Spleen (tissue), 13 donors: ENCODE results near the gene HEATR1. TPM values are rescaled to one million over a fixed set of nuclear protein-coding genes. Genes with fewer than 3 reads are reported as not detected.

Experiments used
- DNase-seq: peaks from one replicate; pipeline ENCODE4 v3.0.0-alpha.2; 2020
- H3K27ac ChIP-seq, 8 donors: fragments of 200-600 bp; sonication (generic) in 7 of 8; 1 replicate in 4 of 8; 2 replicates in 4 of 8; pipeline versions ENCODE4 v1.5.0 to v1.8.0; 2016 to 2021; ENCODE audit warnings: inconsistent platforms in 4 of 8, mild to moderate bottlenecking in 4 of 8, moderate library complexity in 1 of 8
- H3K27me3 ChIP-seq, 7 donors: fragments of 200-600 bp; sonication (generic) in 6 of 7; replicated peaks in 1 of 7; 1 replicate in 4 of 7; 2 replicates in 3 of 7; pipeline versions ENCODE4 v1.5.0 to v1.8.0; 2016 to 2021; ENCODE audit warnings: inconsistent platforms in 3 of 7, mild to moderate bottlenecking in 1 of 7
- H3K36me3 ChIP-seq, 6 donors: fragments of 200-600 bp; sonication (generic) in 5 of 6; 1 replicate in 4 of 6; 2 replicates in 2 of 6; pipeline versions ENCODE4 v1.5.0 to v1.8.0; 2016 to 2021; ENCODE audit warnings: inconsistent platforms in 2 of 6
- H3K4me1 ChIP-seq, 6 donors: fragments of 200-600 bp; sonication (generic) in 5 of 6; 1 replicate in 3 of 6; 2 replicates in 3 of 6; pipeline versions ENCODE4 v1.5.0 to v1.8.0; 2016 to 2021; ENCODE audit warnings: inconsistent platforms in 3 of 6
- H3K4me3 ChIP-seq, 8 donors: fragments of 200-600 bp; sonication (generic) in 7 of 8; 1 replicate in 4 of 8; 2 replicates in 4 of 8; pipeline versions ENCODE4 v1.5.0 to v1.8.0; 2016 to 2021; ENCODE audit warnings: inconsistent platforms in 4 of 8, mild to moderate bottlenecking in 4 of 8, moderate library complexity in 2 of 8
- H3K9me3 ChIP-seq, 8 donors: fragments of 200-600 bp; sonication (generic) in 7 of 8; 1 replicate in 4 of 8; 2 replicates in 4 of 8; pipeline versions ENCODE4 v1.5.0 to v1.8.0; 2016 to 2021; ENCODE audit warnings: inconsistent platforms in 4 of 8
- POLR2A ChIP-seq, 3 donors: fragments of 450-650 bp; IDR thresholded peaks; one replicate each; pipeline ENCODE4 v1.5.1; 2017; ENCODE audit warnings: antibody characterized with exemption in 3 of 3, mild to moderate bottlenecking in 1 of 3
- POLR2AphosphoS5 ChIP-seq, 3 donors: sonication (generic); formaldehyde crosslinking; IDR thresholded peaks; one replicate each; pipeline ENCODE4 v1.5.1; 2017; ENCODE audit warnings: antibody characterized with exemption in 3 of 3
- WGBS, 5 donors: extraction: QIAGEN DNeasy Blood & Tissue Kit in 3 of 5; methylation state at CpG; one replicate each; pipeline versions ENCODE4 v1.1.5 to v1.1.7; 2013 to 2018; 5-methylcytosine and 5-hydroxymethylcytosine counted together
- intact Hi-C: fragments of 100-400 bp; cut with DNase I; formaldehyde crosslinking; loops from one replicate; pipeline ENCODE4 v1.15.0; 2023; ENCODE audit warnings: low total_unique reads
- long read RNA-seq, 2 donors: transcript quantifications; one replicate each; lab custom pipeline, GENCODE V29; 2026
- polyA plus RNA-seq, 3 donors: library from polyadenylated mRNA; stranded (reverse); fragments of 200-250 nt; gene quantifications; one replicate each; pipeline ENCODE4 v1.2.1, GENCODE V29; 2013
- total RNA-seq, 7 donors: library from RNA; depleted of rRNA in 3 of 7; stranded (reverse); fragments of >200 nt in 3 of 7; fragmentation: NEBNext Ultra II Directional in 4 of 7; extraction: Animal tissue kit (Norgen Biotek cat#: 25700) in 4 of 7; gene quantifications; one replicate each; pipeline versions ENCODE4 v1.1.0 to v1.2.1, GENCODE V29; 2016 to 2021
- TF ChIP-seq, protein P1 (sequence below), 11 experiments: fragments of 200-600 bp in 7 of 11; fragments of 450-650 bp in 4 of 11; sonication (generic) in 4 of 11; IDR thresholded peaks in 8 of 11; conservative IDR thresholded peaks in 3 of 11; 1 replicate in 7 of 11; 2 replicates in 4 of 11; pipeline versions ENCODE4 v1.4.0 to v1.8.0; 2016 to 2021; ENCODE audit warnings: antibody characterized with exemption in 11 of 11, inconsistent platforms in 4 of 11, mild to moderate bottlenecking in 1 of 11
- donor health status: healthy with polysubstance abuse.
- donor health status: DM: no; HTN: no; CAD: no; lungs with moderate emphysema.
- donor health status: DM: no; HTN: no; CAD: no.
- donor health status: Bipolar disorder and iron deficiency.
- donor health status: healthy.
- donor health status: DM: no; HTN: no; CAD: no.
- donor health status: DM: yes; HTN: yes; CAD: no.

Gene HEATR1, protein sequence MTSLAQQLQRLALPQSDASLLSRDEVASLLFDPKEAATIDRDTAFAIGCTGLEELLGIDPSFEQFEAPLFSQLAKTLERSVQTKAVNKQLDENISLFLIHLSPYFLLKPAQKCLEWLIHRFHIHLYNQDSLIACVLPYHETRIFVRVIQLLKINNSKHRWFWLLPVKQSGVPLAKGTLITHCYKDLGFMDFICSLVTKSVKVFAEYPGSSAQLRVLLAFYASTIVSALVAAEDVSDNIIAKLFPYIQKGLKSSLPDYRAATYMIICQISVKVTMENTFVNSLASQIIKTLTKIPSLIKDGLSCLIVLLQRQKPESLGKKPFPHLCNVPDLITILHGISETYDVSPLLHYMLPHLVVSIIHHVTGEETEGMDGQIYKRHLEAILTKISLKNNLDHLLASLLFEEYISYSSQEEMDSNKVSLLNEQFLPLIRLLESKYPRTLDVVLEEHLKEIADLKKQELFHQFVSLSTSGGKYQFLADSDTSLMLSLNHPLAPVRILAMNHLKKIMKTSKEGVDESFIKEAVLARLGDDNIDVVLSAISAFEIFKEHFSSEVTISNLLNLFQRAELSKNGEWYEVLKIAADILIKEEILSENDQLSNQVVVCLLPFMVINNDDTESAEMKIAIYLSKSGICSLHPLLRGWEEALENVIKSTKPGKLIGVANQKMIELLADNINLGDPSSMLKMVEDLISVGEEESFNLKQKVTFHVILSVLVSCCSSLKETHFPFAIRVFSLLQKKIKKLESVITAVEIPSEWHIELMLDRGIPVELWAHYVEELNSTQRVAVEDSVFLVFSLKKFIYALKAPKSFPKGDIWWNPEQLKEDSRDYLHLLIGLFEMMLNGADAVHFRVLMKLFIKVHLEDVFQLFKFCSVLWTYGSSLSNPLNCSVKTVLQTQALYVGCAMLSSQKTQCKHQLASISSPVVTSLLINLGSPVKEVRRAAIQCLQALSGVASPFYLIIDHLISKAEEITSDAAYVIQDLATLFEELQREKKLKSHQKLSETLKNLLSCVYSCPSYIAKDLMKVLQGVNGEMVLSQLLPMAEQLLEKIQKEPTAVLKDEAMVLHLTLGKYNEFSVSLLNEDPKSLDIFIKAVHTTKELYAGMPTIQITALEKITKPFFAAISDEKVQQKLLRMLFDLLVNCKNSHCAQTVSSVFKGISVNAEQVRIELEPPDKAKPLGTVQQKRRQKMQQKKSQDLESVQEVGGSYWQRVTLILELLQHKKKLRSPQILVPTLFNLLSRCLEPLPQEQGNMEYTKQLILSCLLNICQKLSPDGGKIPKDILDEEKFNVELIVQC (N-terminal part only)
- total RNA-seq, result 10 to 100 TPM; 26.9 to 51.4 (median 35.3) TPM
- 1 to 10 TPM; 5.0 to 5.8 (median 5.4) TPM for polyA plus RNA-seq
- long read RNA-seq, donor 1, partial matches to known transcripts, result 5 of 6 reads
- long read RNA-seq, donor 1, other reads (novel, unspliced or antisense), result 0 of 6 reads
- long read RNA-seq, donor 2, partial matches to known transcripts, result 0 of 2 reads
- long read RNA-seq, donor 2, other reads (novel, unspliced or antisense), result 0 of 2 reads

DNA sequence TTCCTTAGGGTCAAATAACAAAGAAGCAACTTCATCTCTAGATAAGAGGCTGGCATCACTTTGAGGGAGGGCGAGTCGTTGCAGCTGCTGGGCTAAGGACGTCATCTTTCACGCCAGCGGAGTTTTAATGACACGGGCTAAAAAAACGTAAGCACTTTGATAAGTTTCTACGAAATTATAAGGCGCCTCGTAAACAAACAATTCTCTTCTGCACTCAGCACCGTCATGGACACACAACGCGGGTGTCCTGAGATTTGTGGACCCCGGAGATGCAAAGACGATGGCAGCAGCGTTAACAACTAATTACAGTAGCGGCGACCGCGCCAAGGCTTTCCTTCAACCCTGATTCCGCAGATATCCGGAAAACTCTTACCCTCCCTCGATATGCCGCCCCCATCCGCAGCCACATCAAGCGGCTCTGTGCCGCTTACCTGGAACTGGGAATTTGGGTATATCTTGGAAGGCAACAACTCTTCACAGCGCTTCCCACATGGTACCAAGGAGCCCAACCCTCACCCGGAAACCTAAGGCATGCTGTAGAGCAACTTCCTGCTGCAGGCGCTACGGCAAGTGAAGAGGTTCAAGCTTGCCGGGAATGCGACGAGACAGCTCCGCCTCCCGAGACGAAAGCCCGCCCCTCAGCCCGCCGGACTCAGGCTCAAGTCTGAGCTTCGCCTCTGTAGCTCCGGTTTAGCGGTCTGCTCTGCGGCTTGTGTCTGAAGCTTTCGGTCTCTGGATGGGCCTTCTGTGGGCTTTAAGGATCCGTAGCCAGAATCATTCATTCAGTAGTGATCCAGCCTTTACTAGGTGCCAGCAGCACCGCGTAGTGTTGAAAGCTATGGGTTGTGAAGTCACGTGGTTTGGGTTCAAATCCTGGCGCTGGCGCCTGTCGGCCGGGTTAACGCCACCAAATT, at the start of gene HEATR1:
HEATR1 (minus strand) TSS at position 526 of the 914 bp plus-strand sequence; CDS start at position 105, 421 bp downstream.
- WGBS, 5 donors, result 0 to 1% (median 0%) methylated on average over 48 to 54 of the region's 54 CpGs
- Histone ChIP-seq H3K4me3 (peak within 1 kb of the TSS; percentile 63 to 98 (median 90)), H3K9me3 (no peaks in the 10 kb centered on the region), H3K27me3 (peaks cover 0 to 23% (median 6%) of the 10 kb centered on the region in 7 donors), H3K27ac (peak within 1 kb of the TSS in 7 of 8 donors; percentile 68 to 89 (median 84)), H3K4me1 (peaks cover 11 to 40% (median 25%) of the 10 kb centered on the region in 6 donors), H3K36me3 (peaks cover 0 to 37% (median 24%) of the 10 kb centered on the region in 6 donors)
- TF ChIP-seq, protein P1, sequence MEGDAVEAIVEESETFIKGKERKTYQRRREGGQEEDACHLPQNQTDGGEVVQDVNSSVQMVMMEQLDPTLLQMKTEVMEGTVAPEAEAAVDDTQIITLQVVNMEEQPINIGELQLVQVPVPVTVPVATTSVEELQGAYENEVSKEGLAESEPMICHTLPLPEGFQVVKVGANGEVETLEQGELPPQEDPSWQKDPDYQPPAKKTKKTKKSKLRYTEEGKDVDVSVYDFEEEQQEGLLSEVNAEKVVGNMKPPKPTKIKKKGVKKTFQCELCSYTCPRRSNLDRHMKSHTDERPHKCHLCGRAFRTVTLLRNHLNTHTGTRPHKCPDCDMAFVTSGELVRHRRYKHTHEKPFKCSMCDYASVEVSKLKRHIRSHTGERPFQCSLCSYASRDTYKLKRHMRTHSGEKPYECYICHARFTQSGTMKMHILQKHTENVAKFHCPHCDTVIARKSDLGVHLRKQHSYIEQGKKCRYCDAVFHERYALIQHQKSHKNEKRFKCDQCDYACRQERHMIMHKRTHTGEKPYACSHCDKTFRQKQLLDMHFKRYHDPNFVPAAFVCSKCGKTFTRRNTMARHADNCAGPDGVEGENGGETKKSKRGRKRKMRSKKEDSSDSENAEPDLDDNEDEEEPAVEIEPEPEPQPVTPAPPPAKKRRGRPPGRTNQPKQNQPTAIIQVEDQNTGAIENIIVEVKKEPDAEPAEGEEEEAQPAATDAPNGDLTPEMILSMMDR (IDR thresholded peaks at IDR 0.05 in 8 of 11, conservative IDR thresholded peaks at IDR 0.05 in 3 of 11), result peak in 1 of 11 experiments; percentile 25
- peak in 2 of 3 donors; percentile 11 to 50 for TF ChIP-seq POLR2A (IDR thresholded peaks at IDR 0.05)
- peak; percentile 92 to 96 (median 95) for TF ChIP-seq POLR2AphosphoS5 (IDR thresholded peaks at IDR 0.05)
- DNase-seq, result peak; percentile 97
- intact Hi-C loops, result no loop called here

DNA sequence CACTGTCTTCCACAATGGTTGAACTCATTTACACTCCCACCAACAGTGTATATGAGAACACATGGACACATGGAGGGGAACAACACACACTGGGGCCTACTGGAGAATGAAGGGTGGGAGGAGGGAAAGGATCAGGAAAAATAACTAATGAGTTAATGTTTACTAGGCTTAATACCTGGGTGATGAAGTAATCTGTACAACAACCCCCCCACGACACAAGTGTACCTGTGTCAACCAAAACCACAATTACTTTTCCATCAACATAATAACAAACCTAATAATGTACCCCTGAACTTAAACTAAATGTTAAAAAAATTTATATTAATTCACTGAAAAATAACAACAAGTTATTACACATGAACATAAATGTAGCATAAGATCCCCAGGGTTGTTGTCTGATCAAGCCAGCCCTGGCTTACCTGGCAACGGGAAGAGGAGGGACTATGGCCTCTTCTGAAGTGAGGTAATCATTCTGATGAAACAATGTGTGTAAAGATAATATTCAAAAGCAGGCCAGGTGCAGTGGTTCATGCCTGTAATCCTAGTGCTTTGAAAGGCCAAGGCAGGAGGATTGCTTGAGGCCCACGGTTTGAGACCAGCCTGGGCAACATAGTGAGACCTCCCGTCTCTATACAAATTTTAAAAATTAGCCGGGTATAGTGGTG, 40.8 kb upstream of the HEATR1 start:
- Histone ChIP-seq H3K9me3 (no peaks in the 10 kb centered on the region), H3K4me1 (no peaks in the 10 kb centered on the region), H3K4me3 (no peak overlapping the region), H3K27me3 (no peaks in the 10 kb centered on the region), H3K36me3 (no peaks in the 10 kb centered on the region), H3K27ac (no peak overlapping the region)
- WGBS, 5 donors, result 76 to 90% (median 84%) methylated on average over 5 of the region's 5 CpGs
- no peak for TF ChIP-seq POLR2AphosphoS5 (IDR thresholded peaks at IDR 0.05)
- TF ChIP-seq, protein P1 (IDR thresholded peaks at IDR 0.05 in 8 of 11, conservative IDR thresholded peaks at IDR 0.05 in 3 of 11), result no peak
- TF ChIP-seq POLR2A (IDR thresholded peaks at IDR 0.05), result no peak
- no peak for DNase-seq
- intact Hi-C loops, result no loop called here

DNA sequence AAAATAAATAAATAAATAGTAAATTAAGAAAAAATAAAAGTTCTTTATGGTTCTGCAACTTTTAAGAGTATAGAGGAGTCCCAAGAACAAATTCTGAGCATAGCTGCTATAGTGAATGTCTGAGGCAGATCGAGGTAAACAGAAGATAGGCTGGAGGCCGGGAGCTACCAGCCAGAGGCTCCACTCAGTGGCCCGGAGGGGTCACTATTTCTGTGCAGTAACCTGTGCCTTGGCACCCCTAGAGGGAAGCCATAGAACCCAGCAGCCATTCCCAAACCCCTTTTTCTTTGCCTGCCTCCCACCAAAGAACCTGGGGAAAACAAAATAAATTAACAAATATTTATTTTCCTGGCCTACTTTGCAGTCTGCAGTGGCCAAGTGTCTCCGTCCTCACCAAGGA, 38.4 kb upstream of the HEATR1 start:
- H3K4me3 ChIP-seq, result no peak overlapping the region
- intact Hi-C loops, result no loop called here
- H3K4me1 ChIP-seq, result no peaks in the 10 kb centered on the region
- no peaks in the 10 kb centered on the region for H3K36me3 ChIP-seq
- H3K9me3 ChIP-seq, result no peaks in the 10 kb centered on the region
- H3K27ac ChIP-seq, result no peak overlapping the region
- H3K27me3 ChIP-seq, result no peaks in the 10 kb centered on the region
- WGBS, 5 donors, result 79 to 93% (median 87%) methylated on average over 4 of the region's 4 CpGs
- DNase-seq, result no peak
- TF ChIP-seq POLR2AphosphoS5 (IDR thresholded peaks at IDR 0.05) (no peak), POLR2A (IDR thresholded peaks at IDR 0.05) (no peak)
- TF ChIP-seq, protein P1 (IDR thresholded peaks at IDR 0.05 in 8 of 11, conservative IDR thresholded peaks at IDR 0.05 in 3 of 11), result no peak
